Anterior cingulate cortex (tissue), 58 donors: ENCODE measurements around the gene CEACAM4.
A peak's percentile ranks its signal among the peaks of the same experiment; 100 is the strongest.
"Not testable (repeated sequence)": the region's sequence is repeated elsewhere in the genome, so short reads cannot be mapped to it uniquely, and the experiment has no call there.

Source experiments
- DNase-seq, 58 donors: peaks; one replicate each; lab custom pipeline; 2025; lab: John Stamatoyannopoulos, UW

CEACAM4 gene

DNA sequence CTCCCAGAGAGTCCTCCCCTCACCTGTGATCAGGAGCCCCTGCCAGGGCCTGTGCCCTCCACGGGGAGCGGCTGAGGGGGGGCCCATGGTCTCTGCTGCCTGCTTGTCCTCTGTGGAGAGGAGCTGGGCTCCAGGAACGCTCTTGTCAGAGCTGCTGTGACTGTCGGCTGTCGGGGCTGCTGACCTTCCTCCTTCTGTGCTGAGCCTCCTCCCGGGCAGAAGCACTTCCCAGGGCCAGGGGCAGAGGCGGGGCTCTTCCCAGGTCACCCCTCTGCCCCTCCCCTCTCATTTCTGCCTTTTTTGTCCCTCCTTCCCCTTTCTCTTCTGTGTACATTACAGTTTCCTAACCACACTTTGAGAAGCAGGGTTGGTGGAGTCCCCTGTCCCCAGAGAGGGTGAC, at the start of gene CEACAM4:
CEACAM4 (minus strand) TSS at position 198 of the 400 bp plus-strand sequence; CDS start at position 87, 111 bp downstream.
- peak in 1 of 58 donors; percentile 7 for DNase-seq

DNA sequence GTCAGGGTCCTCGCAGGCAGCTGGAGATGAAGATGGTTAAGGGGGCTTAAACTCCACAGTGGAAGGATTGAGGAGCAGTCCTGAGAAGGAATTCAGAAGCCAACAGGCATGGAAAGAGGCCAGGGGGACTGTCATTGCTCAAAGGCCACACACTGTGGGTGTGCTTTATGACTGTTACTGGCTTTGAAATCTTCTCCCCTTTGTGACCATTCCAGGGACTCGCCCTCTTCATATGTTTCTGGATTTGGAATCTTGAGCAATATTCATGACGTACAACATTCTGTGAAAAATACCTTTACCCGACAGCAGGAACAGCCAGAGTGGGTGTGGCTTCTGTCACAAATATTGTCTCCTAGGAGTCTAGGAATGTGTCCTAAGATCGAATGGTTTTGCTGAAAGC, 44.6 kb upstream of the CEACAM4 start:
- DNase-seq: no peak

DNA sequence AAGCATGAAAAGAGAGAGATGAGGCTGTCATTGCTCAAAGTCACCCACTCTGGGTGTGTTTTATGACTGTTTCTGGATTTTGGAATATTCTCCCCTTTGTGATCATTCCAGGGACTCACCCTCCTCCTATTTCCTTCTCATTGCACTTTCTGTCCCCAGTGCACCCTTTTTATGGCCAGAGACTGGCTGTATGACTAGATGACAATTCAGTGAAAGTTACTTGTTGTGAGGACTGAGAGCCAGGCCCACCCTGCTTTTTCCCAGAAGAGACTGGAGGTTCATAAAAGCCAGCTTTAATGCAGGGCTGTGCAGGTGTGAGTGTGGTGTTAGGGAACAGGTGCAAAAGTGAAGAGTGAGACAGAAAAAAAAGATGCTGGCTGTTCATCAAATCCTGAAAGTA, 43.9 kb upstream of the CEACAM4 start:
- no peak for DNase-seq

DNA sequence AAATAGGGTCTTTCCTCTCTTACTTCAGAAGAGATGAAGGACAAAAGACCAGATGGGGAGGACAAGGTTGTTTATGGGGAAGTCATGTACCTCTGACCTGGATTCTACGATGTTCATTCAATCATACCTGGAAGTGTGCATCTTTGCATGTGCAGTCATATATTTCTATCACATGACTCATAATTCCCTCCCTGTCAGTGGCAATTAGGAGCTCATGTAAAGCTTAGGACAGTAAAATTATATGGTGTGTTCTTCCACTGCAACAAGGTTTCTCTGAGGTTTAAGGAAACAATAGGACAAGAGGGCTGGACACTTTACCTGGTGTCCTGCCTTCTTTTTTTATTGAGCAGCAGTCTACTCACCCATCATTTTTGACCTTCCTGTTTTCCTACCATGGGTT, 41.4 kb upstream of the CEACAM4 start:
- DNase-seq: no peak

DNA sequence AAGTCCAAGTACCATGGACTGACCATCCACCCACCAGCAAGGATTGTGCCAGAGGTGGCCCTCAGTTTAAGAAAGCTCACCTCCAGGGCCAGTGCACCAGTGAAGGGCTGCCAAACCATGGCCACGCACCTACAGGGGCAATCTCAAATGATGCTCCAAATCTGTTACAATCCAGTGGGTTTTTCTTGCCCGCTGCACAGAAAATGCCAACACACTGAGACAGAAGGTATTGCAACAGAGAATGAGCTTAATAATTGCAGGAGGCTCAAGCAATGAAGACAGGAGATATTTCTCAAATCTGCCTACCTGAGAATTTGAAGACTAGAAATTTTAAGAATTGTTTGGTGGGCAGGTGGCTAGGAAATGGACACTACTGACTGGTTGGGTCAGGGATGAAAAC, 39.2 kb upstream of the CEACAM4 start:
- no peak for DNase-seq

DNA sequence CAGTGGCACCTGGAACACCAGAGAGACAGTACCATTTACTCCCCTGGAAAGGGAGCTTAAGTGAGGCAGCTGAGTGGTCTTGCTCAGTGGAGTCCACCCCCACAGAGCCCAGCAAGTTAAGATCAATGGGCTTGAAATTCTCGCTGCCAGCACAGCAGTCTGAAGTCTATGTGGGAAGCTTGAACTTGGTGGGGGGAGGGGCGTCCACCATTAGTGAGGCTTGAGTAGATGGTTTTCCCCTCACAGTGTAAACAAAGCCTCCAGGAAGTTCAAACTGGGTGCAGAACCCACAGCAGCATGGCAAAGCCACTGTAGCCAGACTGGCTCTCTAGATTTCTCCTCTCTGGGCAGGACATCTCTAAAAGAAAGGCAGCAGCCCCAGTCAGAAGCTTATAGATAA, 30.3 kb upstream of the CEACAM4 start:
- no peak for DNase-seq

DNA sequence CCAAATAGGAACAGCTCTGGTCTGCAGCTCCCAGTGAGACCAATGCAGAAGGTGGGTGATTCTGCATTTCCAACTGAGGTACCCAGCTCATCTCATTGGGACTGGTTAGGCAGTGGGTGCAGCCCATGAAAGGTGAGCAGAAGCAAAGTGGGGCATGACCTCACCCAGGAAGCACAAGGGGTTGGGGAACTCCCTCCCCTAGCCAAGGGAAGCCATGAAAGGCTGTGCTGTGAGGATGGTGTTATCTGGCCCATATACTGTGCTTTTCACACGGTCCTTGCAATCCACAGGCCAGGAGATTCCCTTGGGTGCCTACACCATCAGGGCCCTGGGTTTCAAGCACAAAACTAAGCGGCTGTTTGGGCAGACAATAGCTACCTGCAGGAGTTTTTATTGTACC, 29.9 kb upstream of the CEACAM4 start:
- DNase-seq: not testable (repeated sequence)

DNA sequence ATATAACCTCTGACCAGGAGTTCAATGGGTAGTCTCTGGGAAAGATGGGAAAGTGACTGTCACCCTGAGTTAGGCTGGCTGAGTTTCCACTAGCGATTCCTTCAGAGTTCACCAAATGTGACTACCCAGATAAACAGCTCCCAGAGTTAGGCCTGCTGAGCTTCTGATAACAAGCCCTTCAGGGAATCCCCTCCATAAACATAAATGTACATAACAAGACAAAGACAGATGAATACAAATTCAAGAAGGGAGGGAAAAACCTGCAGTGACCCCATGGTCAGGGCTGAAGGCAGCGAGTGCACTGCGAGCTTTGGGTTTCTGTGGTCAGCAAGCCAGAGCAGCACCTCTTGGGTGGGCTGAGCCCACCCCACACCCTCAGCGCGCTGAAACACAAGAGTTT, 25.4 kb upstream of the CEACAM4 start:
- DNase-seq: no peak

DNA sequence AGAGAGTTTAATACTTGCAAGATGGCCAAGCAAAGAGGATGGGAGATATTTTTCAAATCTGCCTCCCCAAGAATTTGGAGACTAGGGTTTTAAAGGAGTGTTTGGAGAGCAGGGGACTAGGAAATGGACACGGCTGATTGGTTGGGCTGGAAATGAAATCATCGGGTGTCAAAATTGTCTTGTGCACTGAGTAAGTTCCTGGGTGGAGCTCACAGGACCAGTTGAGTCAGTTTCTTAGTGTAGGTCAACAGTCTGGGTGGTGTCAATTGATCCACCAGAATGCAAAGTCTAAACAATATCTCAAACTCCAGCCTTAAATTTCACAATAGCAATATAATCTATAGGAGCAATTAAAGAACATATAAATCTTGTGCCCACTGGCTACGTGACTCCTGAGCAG, 23.0 kb upstream of the CEACAM4 start:
- no peak for DNase-seq

DNA sequence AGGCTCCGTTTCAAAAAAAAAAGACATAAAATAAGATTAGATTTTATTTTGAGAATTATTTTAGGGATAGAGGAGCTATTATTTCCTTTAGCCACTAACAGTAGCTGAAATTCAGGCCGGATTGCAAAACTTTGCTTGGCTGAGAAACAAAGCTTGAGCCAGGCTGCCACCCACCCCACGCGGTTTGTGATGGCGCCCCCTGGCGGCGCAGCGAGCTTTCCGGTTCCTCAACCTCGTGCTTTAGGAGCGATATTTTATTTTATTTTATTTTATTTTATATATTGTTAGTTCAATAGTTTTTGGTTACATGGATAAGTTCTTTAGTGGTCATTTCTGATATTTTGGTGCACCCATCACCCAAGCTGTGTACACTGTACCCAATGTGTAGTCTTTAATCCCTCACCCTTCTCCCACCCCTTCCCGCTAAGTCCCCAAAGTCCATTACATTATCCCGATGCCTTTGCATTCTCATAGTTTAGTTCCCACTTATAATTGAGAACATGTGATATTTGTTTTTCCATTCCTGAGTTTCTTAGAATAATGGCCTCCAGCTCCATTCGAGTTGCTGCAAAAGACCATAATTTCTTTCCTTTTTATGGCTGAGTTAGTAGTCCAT, 19.8 kb upstream of the CEACAM4 start:
- DNase-seq: no peak

DNA sequence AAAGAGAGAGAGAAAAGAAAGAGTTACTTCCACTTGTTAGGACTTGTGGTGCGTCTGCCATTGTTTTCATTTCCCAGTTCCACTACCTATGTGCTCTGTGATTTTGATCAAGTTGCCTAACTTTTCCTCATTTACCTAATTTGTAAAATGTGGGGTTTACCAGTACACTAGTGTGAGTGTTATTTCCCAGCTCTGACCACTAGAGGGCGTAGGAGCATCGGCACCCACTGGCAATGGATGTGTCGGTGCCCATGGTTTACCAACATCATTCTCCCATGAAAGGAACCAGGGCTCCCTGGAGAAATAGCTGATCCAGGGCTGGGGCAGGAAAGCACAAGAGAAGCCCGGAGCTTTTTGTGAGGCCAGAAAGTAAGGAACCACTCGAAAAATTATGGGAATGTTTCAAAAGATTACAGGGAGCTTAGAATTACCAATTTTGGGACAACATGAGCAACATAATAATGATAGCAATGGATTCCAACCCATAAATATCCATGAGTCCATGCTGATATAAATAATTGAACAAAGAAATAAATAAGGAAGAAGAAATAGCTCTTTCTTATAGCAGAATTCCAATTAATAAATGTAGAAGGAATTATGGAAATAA, 15.1 kb upstream of the CEACAM4 start:
- DNase-seq: peak in 41 of 58 donors; percentile 1 to 76 (median 31)

DNA sequence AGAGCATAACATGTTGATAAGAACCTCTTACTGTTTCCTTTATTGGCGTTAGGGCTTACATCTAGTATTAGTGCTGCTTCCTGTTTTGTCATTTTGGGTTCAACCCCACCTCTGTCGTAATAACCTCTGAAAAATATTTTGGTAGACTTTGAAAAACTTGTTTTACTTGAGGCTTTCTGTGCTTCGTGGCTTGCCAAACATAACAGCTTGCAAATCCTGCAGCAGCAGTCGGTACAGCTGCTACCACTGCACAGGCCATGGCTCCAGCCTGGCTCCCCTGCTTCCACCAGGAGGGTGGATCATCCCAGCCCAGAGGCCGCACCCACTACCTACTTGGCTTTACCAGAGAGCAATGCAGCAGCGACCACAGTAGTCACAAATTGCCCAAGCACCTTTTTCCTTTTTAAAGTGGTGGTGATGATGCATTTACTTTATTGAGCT, 11.8 kb upstream of the CEACAM4 start:
- no peak for DNase-seq

DNA sequence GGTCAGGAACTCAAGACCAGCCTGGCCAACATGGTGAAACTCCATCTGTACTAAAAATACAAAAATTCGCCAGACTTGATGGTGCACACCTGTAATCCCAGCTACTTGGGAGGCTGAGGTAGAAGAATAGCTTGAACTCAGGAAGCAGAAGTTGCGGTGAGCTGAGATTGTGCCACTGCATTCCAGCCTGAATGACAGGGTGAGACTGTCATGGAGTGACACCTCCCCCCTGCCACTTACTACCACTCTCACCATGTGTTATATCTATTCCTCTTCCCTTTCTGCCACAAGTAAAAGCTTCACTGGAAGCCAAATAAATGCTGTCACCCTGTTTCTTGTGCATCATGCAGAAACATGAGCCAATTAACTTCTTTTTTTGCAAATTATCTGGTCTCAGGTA, 10.6 kb upstream of the CEACAM4 start:
- DNase-seq: no peak

DNA sequence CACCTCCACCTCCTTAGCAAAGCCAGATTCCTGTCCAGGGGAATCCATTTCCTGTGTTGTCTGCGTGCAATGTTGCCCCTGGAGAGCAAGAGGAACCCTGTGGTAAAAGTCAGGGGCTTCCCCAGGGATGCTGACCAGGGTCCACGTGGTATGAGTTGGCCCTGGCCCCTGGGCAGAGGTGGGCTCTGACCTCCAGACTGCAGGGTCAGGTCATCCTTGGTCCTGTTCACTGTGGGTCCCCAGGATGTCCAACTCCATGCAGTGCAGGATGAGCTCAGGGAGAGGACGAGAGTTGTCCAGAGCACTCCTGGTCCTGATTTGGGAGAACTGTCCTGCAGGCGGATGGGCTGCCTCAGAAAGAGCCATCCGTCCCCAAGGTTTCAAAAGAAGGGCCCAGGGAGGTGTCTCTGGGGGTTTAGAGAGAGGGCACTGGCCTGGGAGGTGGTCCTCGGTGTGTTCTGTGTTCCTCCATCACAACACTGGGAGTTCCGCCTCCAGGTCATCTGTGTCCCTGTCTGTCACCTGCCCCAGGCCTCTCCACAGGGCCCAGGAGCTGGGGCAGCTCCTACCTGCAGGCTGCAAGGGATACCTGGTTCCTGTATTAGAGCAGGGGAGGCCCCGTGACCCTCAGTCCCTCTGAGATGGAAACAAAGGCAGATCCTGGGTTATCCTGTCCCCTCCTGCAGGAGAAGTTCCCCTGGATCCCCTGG, 1.2 kb upstream of the CEACAM4 start:
- no peak for DNase-seq

DNA sequence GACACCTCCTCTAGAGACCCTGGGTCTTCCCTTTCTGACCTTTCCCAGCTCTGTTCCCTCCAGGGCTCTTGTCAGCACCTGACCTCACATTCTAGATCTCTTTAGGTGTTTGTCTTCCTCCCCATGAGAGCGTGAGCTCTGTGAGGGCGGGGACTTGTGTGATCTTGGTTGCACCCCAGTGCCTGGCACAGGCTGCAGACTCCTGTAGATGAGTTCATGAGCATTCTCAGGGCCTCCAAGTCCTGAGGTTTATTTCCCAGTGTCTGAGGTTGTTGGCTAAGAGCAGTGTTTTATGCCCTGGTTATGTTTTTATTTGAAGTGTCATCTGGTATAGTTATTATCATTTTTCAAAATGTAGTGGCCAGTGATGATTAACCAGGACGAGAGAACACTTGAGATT, 596 bp downstream of the CEACAM4 start:
- no peak for DNase-seq

DNA sequence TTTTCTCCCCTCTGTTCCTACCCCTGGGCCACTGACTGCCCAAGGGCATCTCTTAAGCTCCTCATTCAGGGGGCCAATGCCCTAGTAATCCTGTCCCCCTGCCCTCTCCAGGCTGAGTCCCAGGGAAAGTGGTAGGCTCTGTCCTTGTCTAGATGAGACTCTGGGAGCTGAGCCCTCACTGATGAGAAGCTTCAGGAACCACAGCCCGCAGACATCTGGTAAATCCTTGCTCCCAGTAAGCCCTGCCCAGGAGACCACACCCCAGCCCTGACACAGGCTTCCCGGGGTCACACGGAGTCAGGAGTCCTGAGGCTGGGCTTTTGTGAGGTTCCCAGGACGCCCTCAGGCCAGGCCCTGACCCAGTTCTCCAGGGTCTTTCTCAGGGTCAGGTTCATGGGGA, 1.9 kb downstream of the CEACAM4 start:
- no peak for DNase-seq

DNA sequence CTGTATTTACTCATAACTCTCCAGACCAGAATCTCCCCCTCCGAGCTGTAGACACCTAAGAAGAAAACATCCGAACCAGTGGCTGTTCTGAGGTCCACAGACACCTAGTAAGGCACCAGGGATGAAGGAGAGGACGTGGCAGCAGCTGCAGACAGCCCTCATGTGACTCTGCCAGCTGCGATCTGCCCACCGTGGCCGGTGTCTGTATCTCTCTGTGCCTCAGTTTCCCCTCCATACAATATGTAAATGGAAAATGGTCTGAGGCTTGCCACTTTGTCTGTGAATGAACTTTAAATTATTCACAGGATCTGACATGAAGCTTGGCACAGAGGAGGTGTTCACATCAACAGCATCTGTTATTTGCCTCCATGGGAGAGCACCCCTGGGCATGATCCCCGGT, 2.4 kb downstream of the CEACAM4 start:
- DNase-seq: no peak

DNA sequence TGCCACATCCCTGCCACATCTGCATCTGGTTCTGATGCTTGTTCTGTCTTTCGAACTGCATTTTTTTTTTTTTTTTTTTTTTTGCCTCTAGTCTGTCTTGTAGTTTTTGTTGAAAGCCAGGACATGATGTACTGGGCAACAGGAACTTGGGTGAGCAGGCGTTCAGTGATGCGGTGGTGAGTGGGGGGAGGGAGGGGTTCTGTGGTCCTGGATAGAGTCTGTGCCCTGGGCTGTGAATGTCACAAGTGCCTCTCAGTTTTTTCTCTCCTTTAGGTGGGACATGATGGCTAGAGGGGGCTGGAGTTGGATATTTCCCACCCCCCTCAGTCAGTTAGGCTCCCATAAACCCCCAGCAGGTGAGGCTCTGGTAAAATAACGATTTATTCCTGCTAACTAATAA, 3.5 kb downstream of the CEACAM4 start:
- no peak for DNase-seq

DNA sequence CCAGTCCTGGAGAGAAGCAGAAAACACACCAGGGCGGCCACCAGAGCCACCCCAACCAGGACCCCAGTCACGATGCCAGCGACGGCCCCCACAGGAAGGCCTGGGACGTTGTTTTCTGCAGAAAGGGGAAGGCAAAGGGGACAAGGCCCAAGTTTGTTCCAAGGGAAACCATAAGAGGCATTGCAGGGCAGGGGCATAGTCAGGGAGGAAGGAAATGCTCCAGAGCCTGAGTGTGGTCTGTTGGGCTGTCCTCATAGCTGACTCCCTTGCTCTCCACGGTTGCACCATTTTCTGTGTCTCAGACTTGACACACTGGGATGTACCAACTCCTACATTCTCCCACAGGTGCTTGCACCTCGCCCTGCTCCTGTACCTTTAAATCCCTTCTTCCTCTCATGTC, 5.2 kb downstream of the CEACAM4 start:
- DNase-seq: no peak

DNA sequence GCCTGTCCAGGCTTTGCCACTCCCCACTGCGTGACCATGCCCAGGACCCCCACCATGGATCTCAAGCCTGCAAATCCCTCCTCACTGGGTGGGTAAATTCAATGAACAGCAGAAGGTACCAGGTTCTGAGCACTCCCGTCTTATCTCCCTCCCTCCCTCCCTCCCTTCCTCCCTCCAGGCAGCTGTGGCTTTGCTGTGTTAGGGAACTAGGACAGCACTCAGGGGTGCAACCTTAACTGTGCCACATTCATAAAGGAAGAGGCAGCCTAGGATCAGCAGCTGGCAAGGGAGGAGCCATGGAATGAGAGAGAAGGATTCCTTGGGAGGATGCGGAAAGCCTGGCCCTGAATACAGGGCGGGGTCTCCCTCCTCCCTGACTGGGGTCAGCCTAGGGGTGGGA, 5.6 kb downstream of the CEACAM4 start:
- DNase-seq: no peak

DNA sequence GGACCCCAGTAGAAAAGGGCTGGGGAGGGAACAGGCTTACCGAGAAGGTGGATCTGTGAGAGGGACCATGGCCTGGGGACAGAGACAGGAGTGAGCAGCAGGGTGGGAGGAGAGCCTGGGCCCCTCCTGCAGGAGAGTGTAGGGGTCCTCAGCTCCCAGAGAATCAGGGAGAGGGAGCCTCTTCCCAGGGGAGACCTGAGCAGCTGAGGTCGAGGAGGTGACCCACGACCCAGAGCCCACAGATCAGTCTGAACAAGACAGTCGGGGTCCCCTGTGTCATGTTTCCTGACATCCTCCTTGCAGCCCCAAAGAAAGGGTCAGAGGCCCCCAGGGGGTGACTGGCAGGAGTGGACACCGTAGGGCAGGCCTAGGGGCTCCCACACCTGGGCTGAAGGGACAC, 6.7 kb downstream of the CEACAM4 start:
- DNase-seq: no peak

DNA sequence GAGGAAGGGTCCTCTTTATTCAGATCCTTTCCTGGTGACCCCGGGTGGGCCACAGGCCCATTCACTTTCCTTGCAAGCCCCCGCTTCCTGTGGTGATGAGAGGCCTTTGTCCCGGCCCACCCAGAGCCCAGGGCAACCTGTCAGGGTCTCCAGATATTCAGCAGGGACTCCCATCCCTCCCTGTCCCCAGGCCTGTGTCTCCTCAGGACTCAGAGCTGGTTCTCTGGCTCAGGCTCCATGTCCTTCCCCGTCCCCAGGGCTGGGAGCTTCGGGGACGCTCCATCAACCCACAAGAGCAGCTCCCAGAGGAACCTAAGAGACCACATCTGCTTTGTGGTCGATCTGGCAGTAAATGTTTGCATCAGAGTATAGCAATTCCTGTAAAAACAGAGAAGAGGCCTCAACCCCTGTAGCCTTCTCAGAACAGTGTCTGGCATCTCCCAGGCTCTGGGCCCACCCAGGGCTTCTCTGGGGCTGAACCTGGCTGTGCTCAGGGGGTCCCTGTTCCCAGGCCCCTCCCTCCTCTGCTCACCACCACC, 7.8 kb downstream of the CEACAM4 start:
- no peak for DNase-seq
